Stimulated activated CD4-positive, alpha-beta T cell treated with anti-CD3 and anti-CD28 coated beads, Interleukin-4, amount 100 ng/mL, for 4 hours (primary cell): ENCODE data around the gene LRRC8B.
"Not testable (repeated sequence)": the region's sequence is repeated elsewhere in the genome, so short reads cannot be mapped to it uniquely, and the experiment has no call there.

Experiments used
- DNase-seq, 2 experiments: peaks; one replicate each; pipeline ENCODE4 v3.0.0-alpha.2; 2020

The LRRC8B gene

GRCh38 chr1:89609781-89610456 lies 85.3 kb downstream of the LRRC8B start:
- peak in 1 of 2 experiments; percentile 30 for DNase-seq

- peak in 1 of 2 experiments; percentile 28 for DNase-seq
Measured at GRCh38 chr1:89610457-89611011, 85.9 kb downstream of the LRRC8B start.

- no peak for DNase-seq
Measured at GRCh38 chr1:89611721-89612120, 87.1 kb downstream of the LRRC8B start.

DNA sequence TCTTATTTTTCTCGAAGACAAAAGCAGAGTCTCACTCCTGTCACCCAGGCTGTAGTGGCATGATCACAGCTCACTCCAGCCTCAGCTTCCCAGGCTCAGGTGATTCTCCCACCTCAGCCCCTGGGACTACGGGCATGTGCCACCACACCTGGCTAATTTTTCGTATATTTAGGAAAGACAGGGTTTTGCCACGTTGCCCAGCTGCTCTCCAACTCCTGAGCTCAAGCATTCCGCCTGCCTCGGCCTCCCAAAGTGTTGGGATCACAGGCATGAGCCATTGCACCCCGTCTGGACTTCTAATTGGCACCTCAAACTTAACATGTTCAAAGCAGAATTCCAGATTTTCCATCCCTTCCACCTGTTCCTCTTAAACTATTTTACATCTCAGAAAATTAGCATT lies 89.3 kb downstream of the LRRC8B start:
- no peak for DNase-seq

GRCh38 chr1:89615676-89616598 lies 91.3 kb downstream of the LRRC8B start:
- DNase-seq = peak in 1 of 2 experiments; percentile 12

GRCh38 chr1:89616844-89617627 lies 92.4 kb downstream of the LRRC8B start:
- no peak for DNase-seq

GRCh38 chr1:89620664-89621063 lies 96.0 kb downstream of the LRRC8B start:
- no peak for DNase-seq

- no peak for DNase-seq
Measured at GRCh38 chr1:89622895-89623294, 98.3 kb downstream of the LRRC8B start.

DNA sequence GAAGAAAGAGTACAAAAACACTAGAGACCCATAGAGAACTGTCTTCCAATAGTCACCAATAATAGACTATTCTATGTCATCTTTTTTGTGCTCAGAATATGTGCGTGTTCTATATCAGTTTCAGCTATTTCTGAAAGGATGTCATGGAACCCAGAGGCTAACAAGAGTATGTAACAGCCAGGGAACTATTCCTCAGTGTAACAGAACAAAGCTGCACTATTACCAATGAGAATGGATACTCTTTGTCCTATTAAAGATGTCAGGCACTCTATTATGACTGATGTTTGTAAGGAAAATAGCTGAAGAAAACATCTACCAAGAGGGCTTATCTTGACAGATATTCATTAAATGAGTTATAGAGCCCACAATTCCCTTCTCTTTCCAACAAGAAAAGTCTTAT lies 99.7 kb downstream of the LRRC8B start:
- no peak for DNase-seq

- DNase-seq = no peak
Measured at GRCh38 chr1:89624715-89625323, 100.2 kb downstream of the LRRC8B start.

DNA sequence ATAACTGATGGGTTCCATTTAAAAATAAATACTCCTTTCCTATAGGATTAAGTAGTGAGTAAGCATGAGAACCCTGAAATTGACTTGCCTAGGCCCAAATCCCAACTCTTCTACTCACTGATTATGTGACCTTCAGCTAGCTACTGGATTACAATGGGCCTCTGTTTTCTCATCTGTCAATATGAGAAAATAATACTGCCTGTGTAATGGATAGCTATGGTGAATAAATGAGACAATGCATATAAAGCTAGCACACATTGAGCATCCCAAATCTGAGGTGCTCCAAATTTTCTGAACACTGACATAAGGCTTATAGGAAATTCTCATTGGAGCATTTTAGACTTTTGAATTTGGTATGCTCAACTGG lies 103.0 kb downstream of the LRRC8B start:
- DNase-seq = no peak

GRCh38 chr1:89629146-89629545 lies 104.5 kb downstream of the LRRC8B start:
- no peak for DNase-seq

DNA sequence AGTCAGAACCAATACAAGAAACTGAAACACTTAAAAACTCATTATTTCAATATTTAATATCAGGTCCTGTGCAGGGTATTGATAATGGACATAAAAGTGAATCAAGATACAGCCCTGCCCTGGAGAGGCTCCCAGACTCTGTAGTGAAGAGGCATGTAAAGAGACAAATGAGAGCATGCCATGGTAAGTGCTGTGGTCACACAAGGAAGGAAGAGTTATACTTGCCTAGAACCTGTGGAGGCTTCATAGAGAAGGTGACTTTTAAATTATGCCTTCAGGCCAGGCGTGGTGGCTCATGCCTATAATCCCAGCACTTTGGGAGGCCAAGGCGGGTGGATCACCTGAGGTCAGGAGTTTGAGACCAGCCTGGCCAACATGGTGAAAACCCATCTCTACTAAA lies 105.0 kb downstream of the LRRC8B start:
- DNase-seq = not testable (repeated sequence)

- DNase-seq = no peak
Measured at GRCh38 chr1:89630048-89630447, 105.4 kb downstream of the LRRC8B start.

GRCh38 chr1:89631816-89632656 lies 107.4 kb downstream of the LRRC8B start:
- no peak for DNase-seq

DNA sequence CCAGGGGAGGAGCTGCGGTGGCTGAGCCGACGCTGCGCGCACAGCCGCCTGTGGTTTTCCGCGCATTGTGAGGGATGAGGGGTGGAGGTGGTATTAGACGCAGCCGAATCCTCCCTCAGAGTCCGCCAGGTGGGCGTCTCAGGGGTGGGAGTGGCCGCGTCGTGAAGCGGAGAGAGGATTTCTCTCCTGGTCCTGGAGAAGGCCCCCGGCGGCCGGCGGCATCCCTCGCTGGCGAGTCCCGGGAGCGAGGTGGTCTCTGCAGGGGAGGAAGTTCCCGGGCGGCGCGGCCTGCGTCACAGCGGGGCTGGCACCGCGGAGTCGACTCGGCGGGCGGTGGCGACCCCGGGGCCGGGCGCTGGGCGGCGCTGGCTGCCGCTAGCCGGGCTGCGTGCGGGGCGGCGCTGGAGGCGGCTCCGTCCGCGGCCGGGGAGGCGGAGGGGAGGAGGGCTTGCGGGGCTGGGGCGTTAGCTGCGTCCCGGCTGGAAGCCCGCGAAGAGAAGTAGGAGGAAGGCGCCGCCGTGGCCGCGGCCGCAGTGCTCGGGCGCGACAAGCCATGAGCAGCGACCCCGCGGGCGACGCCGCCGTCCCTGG lies 108.1 kb downstream of the LRRC8B start, which contains the start of gene LRRC8C:
LRRC8C (plus strand) TSS at position 464 of the 591 bp plus-strand sequence. CDS start 53,354 bp downstream, outside the sequence.
- peak; percentile 85 to 89 for DNase-seq

DNA sequence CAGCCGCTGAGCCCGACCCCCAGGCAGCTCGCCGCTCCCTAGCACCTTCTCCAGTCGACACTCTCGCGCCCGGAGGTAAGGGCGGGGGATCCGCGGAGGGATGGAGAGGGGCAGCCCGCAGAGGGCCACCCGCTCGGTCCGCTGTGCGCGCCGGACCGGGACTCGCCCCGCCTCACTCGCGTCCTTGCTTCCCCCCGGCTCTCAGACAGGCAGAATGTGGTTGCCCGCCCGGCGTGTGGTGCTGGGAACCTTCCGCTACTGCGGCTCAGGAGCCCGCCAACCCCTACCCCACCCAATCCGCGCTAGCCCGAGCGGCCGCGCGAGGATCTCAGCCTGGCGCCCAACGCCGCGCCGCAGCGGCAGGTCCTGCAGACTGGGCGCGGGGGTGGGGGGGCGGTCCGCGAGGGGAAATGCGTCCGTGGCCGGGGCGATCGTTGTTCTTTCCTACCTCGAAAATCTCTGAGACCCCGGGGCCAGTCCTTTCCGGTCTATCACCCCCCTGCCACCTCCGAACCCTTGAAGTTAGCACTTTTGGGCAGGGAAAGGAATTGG lies 108.7 kb downstream of the LRRC8B start:
- DNase-seq = peak; percentile 46 to 52

GRCh38 chr1:89633800-89634625 lies 109.4 kb downstream of the LRRC8B start:
- DNase-seq = peak; percentile 32 to 61
